HepG2 (cell line): ENCODE measurements around the gene SERPINA9. TPM values are rescaled to one million over a fixed set of nuclear protein-coding genes. Genes with fewer than 3 reads are reported as not detected.

Experiments
- ATAC-seq: fragments of 200-7000 bp; cut with Tn5 transposase; 3 replicates; pipeline ENCODE4 v1.9.1; 2020; ENCODE audit warnings: mild to moderate bottlenecking, moderate library complexity
- BruUV-seq: library from RNA; stranded (reverse); fragments of 400-500 nt; replicated peaks from 2 replicates; lab custom pipeline; 2021; lab: Mats Ljungman, UMichigan
- CTCF ChIA-PET: fragments of 300-600 bp; formaldehyde crosslinking; extraction: SDS; loops from one replicate; lab custom pipeline; 2021; ENCODE audit warnings: low total read pairs, inconsistent platforms, low intra/inter-chr PET ratio; lab: Yijun Ruan, JAX
- POLR2A ChIA-PET: fragments of 350-600 bp; sonication (Branson Sonifier 250); formaldehyde crosslinking; loops from one replicate; lab custom pipeline; 2020; ENCODE audit warnings: antibody characterized with exemption, inconsistent platforms; lab: Yijun Ruan, JAX
- DNase-seq: peaks from one replicate; pipeline ENCODE4 v3.0.0-alpha.2; 2015; ENCODE audit warnings: low spot score
- FAIRE-seq: peaks from 3 replicates; lab custom pipeline; 2011; peaks lifted over from hg19 to GRCh38; lab: Jason Lieb, UNC
- H2AFZ ChIP-seq: one replicate; pipeline ENCODE4 v1.6.1; 2011; ENCODE audit warnings: low read length, inconsistent platforms
- H3K27ac ChIP-seq: fragments of 300-600 bp; 3 replicates; pipeline ENCODE4 v1.8.0; 2011; ENCODE audit warnings: mixed run types, mild to moderate bottlenecking, mixed read lengths, low read length, inconsistent platforms; ENCODE audit not compliant: insufficient read depth; ENCODE audit errors: extremely low read length
- H3K27me3 ChIP-seq, 2 experiments: fragments of 200-600 bp in 1 of 2; 2 replicates in 1 of 2; 3 replicates in 1 of 2; pipeline versions ENCODE4 v1.6.0 to v1.8.0; 2011; ENCODE audit warnings: low read length in 2 of 2, mild to moderate bottlenecking in 2 of 2, moderate library complexity in 2 of 2, inconsistent platforms in 1 of 2; ENCODE audit not compliant: insufficient read depth in 2 of 2, control insufficient read depth in 1 of 2
- H3K36me3 ChIP-seq, 2 experiments: fragments of 200-600 bp in 1 of 2; replicated peaks in 1 of 2; 2 replicates in 1 of 2; 3 replicates in 1 of 2; pipeline versions ENCODE4 v1.5.1 to v1.8.0; 2011; ENCODE audit warnings: low read length in 2 of 2, inconsistent platforms in 1 of 2; ENCODE audit not compliant: insufficient read depth in 2 of 2, control insufficient read depth in 1 of 2
- H3K4me1 ChIP-seq: 2 replicates; pipeline ENCODE4 v1.5.1; 2012; ENCODE audit warnings: low read length, inconsistent platforms; ENCODE audit not compliant: insufficient read depth
- H3K4me2 ChIP-seq: 2 replicates; pipeline ENCODE4 v1.6.0; 2011; ENCODE audit warnings: low read depth, low read length, inconsistent platforms
- H3K4me3 ChIP-seq, 3 experiments: fragments of 200-600 bp in 1 of 3; sonication (generic), shearing (Covaris generic) in 1 of 3; replicated peaks in 1 of 3; 2 replicates each; pipeline ENCODE4 v1.5.1; 2011 to 2016; ENCODE audit warnings: low read length in 3 of 3, inconsistent platforms in 2 of 3, low read depth in 2 of 3, mild to moderate bottlenecking in 2 of 3, control low read depth in 1 of 3, mixed read lengths in 1 of 3; ENCODE audit not compliant: insufficient read depth in 1 of 3
- H3K79me2 ChIP-seq: one replicate; pipeline ENCODE4 v1.6.1; 2011; ENCODE audit warnings: low read length, inconsistent platforms; ENCODE audit not compliant: insufficient read depth
- H3K9ac ChIP-seq: 2 replicates; pipeline ENCODE4 v1.6.0; 2011; ENCODE audit warnings: mild to moderate bottlenecking, low read depth, low read length, inconsistent platforms; ENCODE audit not compliant: insufficient read depth
- H3K9me3 ChIP-seq: 2 replicates; pipeline ENCODE4 v1.5.1; 2012; ENCODE audit warnings: mild to moderate bottlenecking, low read length
- H4K20me1 ChIP-seq: 2 replicates; pipeline ENCODE4 v1.6.0; 2011; ENCODE audit warnings: inconsistent platforms, mild to moderate bottlenecking, low read length, moderate library complexity; ENCODE audit not compliant: insufficient read depth
- SRY ChIP-seq: sonication (generic); formaldehyde crosslinking; IDR thresholded peaks from 2 replicates; pipeline ENCODE4 v1.8.0; 2022; ENCODE audit warnings: mild to moderate bottlenecking, missing genetic modification reagents
- ZNF331 ChIP-seq: sonication (generic); formaldehyde crosslinking; IDR thresholded peaks from 2 replicates; pipeline ENCODE4 v1.4.0; 2020; ENCODE audit warnings: missing genetic modification reagents
- WGBS: methylation state at CpG from one replicate; pipeline ENCODE4 v1.1.6; 2017; ENCODE audit warnings: low lambda C conversion rate; 5-methylcytosine and 5-hydroxymethylcytosine counted together
- in situ Hi-C: cut with HindIII; loops from 2 replicates; pipeline ENCODE4 v1.10.0; 2017; ENCODE audit warnings: low pct_unique_long_range_greater_than_20kb; ENCODE audit not compliant: extremely low pct_ligation_motif_present
- intact Hi-C: fragments of 100-400 bp; cut with micrococcal nuclease; formaldehyde crosslinking; loops from one replicate; pipeline ENCODE4 v1.10.0; 2022; ENCODE audit not compliant: unreplicated experiment
- polyA plus RNA-seq, 8 experiments: library from polyadenylated mRNA; depleted of rRNA in 3 of 8; stranded (reverse) in 7 of 8; unstranded in 1 of 8; fragments of >200 nt; fragmentation: Illumina TruSeq in 4 of 8; extraction: Trizol in 4 of 8; gene quantifications; 2 replicates each; pipeline versions ENCODE4 v1.2.1 to v1.2.3, GENCODE V29; 2011 to 2016; ENCODE audit warnings: low read depth in 4 of 8, missing spikeins in 1 of 8, mixed read lengths in 1 of 8; ENCODE audit not compliant: insufficient read depth in 1 of 8
- total RNA-seq, 5 experiments: library from RNA; depleted of rRNA; stranded (reverse); fragments of >200 nt; fragmentation: Illumina TruSeq; extraction: Trizol; gene quantifications; 2 replicates each; pipeline ENCODE4 v1.2.3, GENCODE V29; 2016; ENCODE audit warnings: low read depth in 1 of 5
- TF ChIP-seq, protein P1 (sequence below): sonication (generic); formaldehyde crosslinking; IDR thresholded peaks from 2 replicates; pipeline ENCODE4 v1.8.1; 2023; ENCODE audit warnings: mild to moderate bottlenecking, missing genetic modification reagents, borderline replicate concordance
- TF ChIP-seq, protein P2 (sequence below): sonication (generic); formaldehyde crosslinking; IDR thresholded peaks from 2 replicates; pipeline ENCODE4 v1.5.1; 2020; ENCODE audit warnings: mild to moderate bottlenecking, missing genetic modification reagents, moderate library complexity

SERPINA9 gene
- total and polyA plus RNA-seq, 2 of the 13 experiments (the other 11 are each of a cell fraction or from before 2014, with no cell fraction given) = 0.21 TPM; not detected in 1

DNA sequence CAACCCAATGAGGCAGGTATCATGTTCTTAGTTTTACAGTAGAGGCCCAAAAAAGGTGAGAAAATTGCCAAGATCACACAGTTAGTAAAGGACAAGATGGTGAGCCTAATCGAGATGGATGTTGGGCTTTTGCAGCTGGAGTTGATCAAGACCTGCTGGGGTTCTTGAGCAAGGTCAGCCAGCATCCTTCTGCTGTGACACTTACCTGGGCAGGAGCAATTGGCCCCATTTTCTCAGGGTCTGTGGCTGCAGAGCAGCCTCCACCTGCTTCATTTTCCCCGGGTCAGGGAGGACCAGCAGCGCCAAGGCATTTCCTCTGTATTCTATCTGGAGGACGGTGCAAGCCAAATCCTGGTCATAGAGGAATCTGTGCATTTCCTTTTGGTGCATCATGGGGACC, 29.9 kb downstream of the SERPINA9 start:
- FAIRE-seq = no peak
- Histone ChIP-seq H3K36me3 (peaks cover 0 to 42% of the 10 kb centered on the region in 2 experiments), H2AFZ (no peak overlapping the region), H3K27ac (no peak overlapping the region), H3K4me3 (no peak overlapping the region), H3K4me1 (peaks cover 66% of the 10 kb centered on the region), H3K4me2 (peak overlapping the region; percentile 59; the same call in 1 of the 2 replicates), H4K20me1 (no peaks in the 10 kb centered on the region), H3K27me3 (no peaks in the 10 kb centered on the region), H3K9ac (no peak overlapping the region), H3K9me3 (no peaks in the 10 kb centered on the region), H3K79me2 (peaks cover 38% of the 10 kb centered on the region)
- ATAC-seq = no peak
- no TSS peak for BruUV-seq
- in situ Hi-C loops (no loop called here), intact Hi-C loops (no loop called here)
- CTCF ChIA-PET = no interaction called here
- DNase-seq = no peak
- WGBS = 50% methylated on average over 2 of the region's 4 CpGs
- POLR2A ChIA-PET = interaction anchor here (1.1 kb wide), 1 partner anchor 20 kb away, joined by 4 read pairs; no protein-coding TSS in a partner anchor
- TF ChIP-seq, protein P1, sequence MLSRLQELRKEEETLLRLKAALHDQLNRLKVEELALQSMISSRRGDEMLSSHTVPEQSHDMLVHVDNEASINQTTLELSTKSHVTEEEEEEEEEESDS (CRISPR knock-in tag) = no peak
- TF ChIP-seq, protein P2, sequence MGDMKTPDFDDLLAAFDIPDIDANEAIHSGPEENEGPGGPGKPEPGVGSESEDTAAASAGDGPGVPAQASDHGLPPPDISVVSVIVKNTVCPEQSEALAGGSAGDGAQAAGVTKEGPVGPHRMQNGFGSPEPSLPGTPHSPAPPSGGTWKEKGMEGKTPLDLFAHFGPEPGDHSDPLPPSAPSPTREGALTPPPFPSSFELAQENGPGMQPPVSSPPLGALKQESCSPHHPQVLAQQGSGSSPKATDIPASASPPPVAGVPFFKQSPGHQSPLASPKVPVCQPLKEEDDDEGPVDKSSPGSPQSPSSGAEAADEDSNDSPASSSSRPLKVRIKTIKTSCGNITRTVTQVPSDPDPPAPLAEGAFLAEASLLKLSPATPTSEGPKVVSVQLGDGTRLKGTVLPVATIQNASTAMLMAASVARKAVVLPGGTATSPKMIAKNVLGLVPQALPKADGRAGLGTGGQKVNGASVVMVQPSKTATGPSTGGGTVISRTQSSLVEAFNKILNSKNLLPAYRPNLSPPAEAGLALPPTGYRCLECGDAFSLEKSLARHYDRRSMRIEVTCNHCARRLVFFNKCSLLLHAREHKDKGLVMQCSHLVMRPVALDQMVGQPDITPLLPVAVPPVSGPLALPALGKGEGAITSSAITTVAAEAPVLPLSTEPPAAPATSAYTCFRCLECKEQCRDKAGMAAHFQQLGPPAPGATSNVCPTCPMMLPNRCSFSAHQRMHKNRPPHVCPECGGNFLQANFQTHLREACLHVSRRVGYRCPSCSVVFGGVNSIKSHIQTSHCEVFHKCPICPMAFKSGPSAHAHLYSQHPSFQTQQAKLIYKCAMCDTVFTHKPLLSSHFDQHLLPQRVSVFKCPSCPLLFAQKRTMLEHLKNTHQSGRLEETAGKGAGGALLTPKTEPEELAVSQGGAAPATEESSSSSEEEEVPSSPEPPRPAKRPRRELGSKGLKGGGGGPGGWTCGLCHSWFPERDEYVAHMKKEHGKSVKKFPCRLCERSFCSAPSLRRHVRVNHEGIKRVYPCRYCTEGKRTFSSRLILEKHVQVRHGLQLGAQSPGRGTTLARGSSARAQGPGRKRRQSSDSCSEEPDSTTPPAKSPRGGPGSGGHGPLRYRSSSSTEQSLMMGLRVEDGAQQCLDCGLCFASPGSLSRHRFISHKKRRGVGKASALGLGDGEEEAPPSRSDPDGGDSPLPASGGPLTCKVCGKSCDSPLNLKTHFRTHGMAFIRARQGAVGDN = 0 out of 2 replicates have a peak, but pooled peaks have one; percentile 17

DNA sequence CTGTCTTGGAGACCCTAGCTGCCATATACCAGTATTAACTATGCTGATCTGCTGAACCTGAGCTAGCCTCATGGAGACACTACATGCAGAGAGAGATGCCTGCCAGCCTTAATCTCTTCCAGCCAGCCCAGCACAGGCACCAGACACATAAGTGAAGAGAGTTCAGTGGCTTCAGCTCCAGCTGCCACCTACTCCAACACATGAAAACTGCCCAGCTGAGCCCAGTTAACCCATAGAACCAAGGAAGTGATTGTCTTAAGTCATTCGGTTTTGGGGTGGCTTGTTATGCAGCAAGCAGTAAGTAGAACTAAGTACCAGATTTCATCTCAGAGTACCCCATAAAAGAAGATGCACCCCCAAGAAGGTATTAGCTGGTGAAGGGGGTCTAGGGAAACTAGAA, 31.0 kb downstream of the SERPINA9 start:
- H3K4me2 ChIP-seq = no peak overlapping the region
- H3K9ac ChIP-seq = no peak overlapping the region
- ChIA-PET POLR2A (no interaction called here), CTCF (no interaction called here)
- TF ChIP-seq ZNF331 (CRISPR knock-in tag) = peak; percentile 76; the same call in 1 of the 2 replicates
- no peak for TF ChIP-seq SRY (CRISPR knock-in tag)
- no peaks in the 10 kb centered on the region for H3K9me3 ChIP-seq
- H3K36me3 ChIP-seq = peaks cover 0 to 42% of the 10 kb centered on the region in 2 experiments
- H3K79me2 ChIP-seq = peaks cover 27% of the 10 kb centered on the region
- no peak for DNase-seq
- FAIRE-seq = no peak
- H3K4me1 ChIP-seq = peaks cover 58% of the 10 kb centered on the region
- ATAC-seq = no peak
- H3K27me3 ChIP-seq = no peaks in the 10 kb centered on the region
- in situ Hi-C loops (no loop called here), intact Hi-C loops (no loop called here)
- H3K4me3 ChIP-seq = no peak overlapping the region
- H2AFZ ChIP-seq = no peak overlapping the region
- no TSS peak for BruUV-seq
- WGBS = 77% methylated on average over 1 of the region's 1 CpG
- no peaks in the 10 kb centered on the region for H4K20me1 ChIP-seq
- no peak overlapping the region for H3K27ac ChIP-seq
